GM13977 (cell line): ENCODE results near the gene HOXA13.

ENCODE experiments used
- DNase-seq: peaks from one replicate; pipeline ENCODE4 v3.0.0; 2012; ENCODE audit warnings: low spot score
- CTCF ChIP-seq: IDR thresholded peaks from 2 replicates; pipeline ENCODE4 v1.5.1; 2012; ENCODE audit warnings: mild to moderate bottlenecking, control low read depth; ENCODE audit not compliant: insufficient read depth; ENCODE audit errors: extremely low read depth, missing control alignments
- in situ Hi-C: fragments of 300-500 bp; cut with MboI; formaldehyde crosslinking; loops from one replicate; pipeline ENCODE4 v1.12.0; 2022; ENCODE audit warnings: low sequenced_read_pairs, low pct_unique_long_range_greater_than_20kb, mixed read lengths, inconsistent platforms; ENCODE audit not compliant: unreplicated experiment

The HOXA13 gene

GRCh38 chr7:27172315-27172774 is 27.5 kb downstream of the HOXA13 start:
- in situ Hi-C loops, result loop anchor here (25.0 kb wide), 1 partner anchor 810 kb away; no protein-coding TSS in a partner anchor
- TF ChIP-seq CTCF, result no peak
- no peak for DNase-seq

DNA sequence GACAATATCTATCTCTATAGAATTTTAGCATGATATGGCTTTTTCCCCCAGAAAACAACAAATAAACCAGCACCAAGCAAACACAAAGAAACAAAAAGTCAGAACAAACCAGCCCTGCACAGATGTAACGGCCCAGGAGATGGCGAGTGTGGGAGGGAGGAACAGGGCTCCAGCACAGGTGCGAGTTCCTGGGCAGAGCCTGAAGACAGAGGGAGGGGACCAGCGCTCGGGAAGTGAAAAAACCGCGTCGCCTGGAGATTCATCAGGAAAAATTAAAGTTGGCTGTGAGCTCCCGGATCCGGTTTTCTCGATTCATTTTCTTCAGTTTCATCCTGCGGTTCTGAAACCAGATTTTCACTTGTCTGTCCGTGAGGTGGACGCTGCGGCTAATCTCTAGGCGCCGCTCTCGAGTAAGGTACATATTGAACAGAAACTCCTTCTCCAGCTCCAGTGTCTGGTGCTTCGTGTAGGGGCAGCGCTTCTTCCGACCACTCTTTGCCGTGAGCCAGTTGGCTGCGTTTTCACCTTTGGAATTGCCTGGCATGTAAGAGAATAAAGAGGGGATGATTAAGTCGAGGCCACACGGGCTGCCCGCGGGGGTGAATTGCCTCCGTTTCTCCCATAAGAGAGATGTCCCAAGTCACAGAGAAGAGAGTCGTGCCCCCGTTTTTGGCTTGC is 28.1 kb downstream of the HOXA13 start:
- in situ Hi-C loops, result loop anchor here (25.0 kb wide), 1 partner anchor 809 kb away; no protein-coding TSS in a partner anchor
- DNase-seq, result no peak

DNA sequence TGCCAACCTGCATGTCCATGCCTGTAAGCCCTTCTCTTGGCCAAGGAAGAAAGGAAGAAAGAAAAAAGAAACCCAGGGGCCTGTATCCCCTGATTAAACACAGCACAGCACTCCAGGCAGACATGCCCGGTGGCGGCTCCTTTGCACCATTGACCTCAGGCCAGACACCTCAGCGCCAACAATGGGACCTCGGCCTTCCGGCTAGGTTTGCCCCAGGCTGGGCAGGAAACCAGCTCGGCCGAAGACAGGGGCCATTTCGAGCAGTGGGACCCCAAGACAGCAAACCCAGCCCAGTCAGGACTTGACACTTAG is 28.6 kb downstream of the HOXA13 start:
- TF ChIP-seq CTCF, result no peak
- no peak for DNase-seq
- in situ Hi-C loops, result loop anchor here (25.0 kb wide), 1 partner anchor 809 kb away; no protein-coding TSS in a partner anchor

More for the DNA sequence above, 28.1 kb downstream of the HOXA13 start:
- TF ChIP-seq CTCF, result no peak

DNA sequence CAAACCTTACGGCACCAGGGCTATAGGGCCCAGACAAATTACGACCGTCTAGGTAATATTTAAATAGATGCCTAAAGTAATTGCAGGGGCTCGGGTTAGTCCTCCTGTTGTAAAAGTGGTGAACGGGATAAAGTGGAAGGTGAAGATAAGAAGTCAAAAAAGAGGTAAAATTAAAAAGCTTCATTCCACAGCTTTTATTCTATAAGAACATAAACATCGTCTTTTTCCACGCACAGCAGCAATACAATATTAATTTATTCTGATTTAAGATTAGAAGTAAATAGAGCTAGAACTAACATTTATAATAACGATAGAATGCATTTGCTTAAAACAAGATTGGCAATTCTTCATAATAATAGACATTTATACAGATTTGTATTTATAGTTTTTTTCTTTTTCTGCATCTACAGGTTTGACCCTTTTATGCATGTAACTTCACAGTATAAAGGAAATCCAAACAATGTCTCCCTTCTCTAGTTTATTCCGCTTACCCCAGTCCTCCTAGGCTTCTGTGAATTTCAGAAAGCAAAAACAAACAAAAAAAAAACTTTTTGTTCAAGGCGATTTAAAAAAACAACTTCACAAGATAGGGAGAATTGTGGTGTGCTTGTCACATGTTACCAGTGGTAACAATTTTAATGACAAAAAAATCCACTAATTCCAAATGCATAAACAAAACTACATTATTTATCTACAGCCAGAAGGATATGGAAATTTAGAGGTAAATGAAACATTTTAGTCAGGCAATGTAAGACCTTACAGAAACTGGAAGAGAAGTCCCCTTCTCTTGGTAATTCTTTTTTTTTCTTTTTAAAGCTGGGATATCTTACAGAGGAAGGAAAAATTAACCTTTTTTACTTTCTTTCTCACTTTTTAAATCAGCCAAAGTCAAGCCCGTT is 29.2 kb downstream of the HOXA13 start:
- no peak for DNase-seq
- no peak for TF ChIP-seq CTCF
- in situ Hi-C loops, result loop anchor here (25.0 kb wide), 1 partner anchor 808 kb away; no protein-coding TSS in a partner anchor

DNA sequence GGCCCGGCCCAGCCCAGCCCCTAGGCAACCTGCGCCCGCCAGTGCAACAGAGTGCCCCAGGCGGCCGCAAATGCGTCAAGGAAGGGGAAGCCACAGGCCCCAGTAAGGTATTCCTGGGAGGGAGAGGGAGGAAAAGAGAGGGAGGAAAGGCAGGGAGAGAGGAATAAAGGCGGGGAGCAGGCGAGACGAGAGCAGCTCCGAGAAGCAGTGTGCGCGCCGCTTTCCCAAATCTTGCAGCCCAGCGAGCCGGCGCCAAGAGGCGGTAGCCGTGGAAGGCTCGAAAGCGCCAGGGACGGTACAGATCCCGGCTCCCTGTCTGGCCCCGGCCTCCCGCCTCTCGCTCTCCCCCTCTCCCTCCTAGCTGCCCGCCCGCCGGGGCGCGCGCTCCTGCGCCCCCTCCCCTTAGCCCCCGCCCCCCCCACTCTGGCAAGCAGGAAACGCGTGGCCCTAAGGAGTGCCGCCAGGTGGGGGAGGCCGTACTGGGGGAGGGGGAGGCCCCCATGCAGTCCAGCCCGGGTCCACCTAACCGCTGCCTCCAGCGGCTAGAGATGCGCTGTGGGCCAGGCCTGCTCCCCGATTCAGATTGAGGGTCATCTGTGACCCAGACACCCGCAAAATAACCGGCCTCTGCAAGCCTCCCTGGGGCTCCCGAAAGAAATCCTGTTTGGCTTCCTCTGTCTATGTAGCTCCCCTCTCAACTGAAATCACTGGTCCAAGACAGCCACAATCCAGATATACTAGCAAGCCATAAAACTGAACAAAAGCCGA is 30.0 kb downstream of the HOXA13 start:
- no peak for DNase-seq
- no peak for TF ChIP-seq CTCF
- in situ Hi-C loops, result loop anchor here (10.0 to 25.0 kb wide), 2 partner anchors 808 to 1315 kb away; no protein-coding TSS in a partner anchor
